SK-N-SH treated with all-trans-retinoic acid at 6 μM for 48 hours (cell line): ENCODE data around the gene TREML4.

Experiments used
- ATAC-seq: fragments of 200-7000 bp; cut with Tn5 transposase; 3 replicates; pipeline ENCODE4 v1.9.1; 2020; ENCODE audit warnings: mild to moderate bottlenecking, moderate library complexity
- ARNTL ChIP-seq: fragments of 450-650 bp; formaldehyde crosslinking; IDR thresholded peaks from 2 replicates; pipeline ENCODE4 v1.5.0; 2020; ENCODE audit warnings: low read depth, mild to moderate bottlenecking, moderate library complexity, borderline replicate concordance
- BACH2 ChIP-seq: fragments of 250-450 bp; sonication (Bioruptor Pico); IDR thresholded peaks from 2 replicates; pipeline ENCODE4 v1.9.0; 2021; ENCODE audit warnings: mild to moderate bottlenecking, borderline replicate concordance
- CSDC2 ChIP-seq: fragments of 250-450 bp; sonication (Bioruptor Pico); IDR thresholded peaks from 2 replicates; pipeline ENCODE4 v1.5.0; 2020; ENCODE audit warnings: mild to moderate bottlenecking, moderate library complexity
- CSRNP3 ChIP-seq: fragments of 250-450 bp; sonication (Bioruptor Pico); IDR thresholded peaks from 2 replicates; pipeline ENCODE4 v1.5.1; 2021; ENCODE audit warnings: mild to moderate bottlenecking, moderate library complexity
- ESRRG ChIP-seq: fragments of 250-450 bp; sonication (Bioruptor Pico); IDR thresholded peaks from 2 replicates; pipeline ENCODE4 v1.6.1; 2021; ENCODE audit warnings: mild to moderate bottlenecking
- GLIS3 ChIP-seq: fragments of 250-450 bp; sonication (Bioruptor Pico); IDR thresholded peaks from 2 replicates; pipeline ENCODE4 v1.5.0; 2020; ENCODE audit warnings: mild to moderate bottlenecking, moderate library complexity
- ISL1 ChIP-seq: fragments of 250-450 bp; sonication (Bioruptor Pico); IDR thresholded peaks from 2 replicates; pipeline ENCODE4 v2.1.2; 2022; ENCODE audit warnings: mild to moderate bottlenecking, moderate library complexity
- OSR1 ChIP-seq: fragments of 250-450 bp; sonication (Bioruptor Pico); IDR thresholded peaks from 2 replicates; pipeline ENCODE4 v1.8.0; 2022; ENCODE audit warnings: moderate library complexity, mild to moderate bottlenecking, inconsistent platforms
- PPARA ChIP-seq: fragments of 250-450 bp; sonication (Bioruptor Pico); IDR thresholded peaks from 2 replicates; pipeline ENCODE4 v1.5.0; 2020; ENCODE audit warnings: mild to moderate bottlenecking, borderline replicate concordance
- RARB ChIP-seq: fragments of 250-450 bp; sonication (Bioruptor Pico); IDR thresholded peaks from 2 replicates; pipeline ENCODE4 v1.8.0; 2021; ENCODE audit warnings: mild to moderate bottlenecking, moderate library complexity
- SNAI2 ChIP-seq: fragments of 250-450 bp; sonication (Bioruptor Pico); IDR thresholded peaks from 2 replicates; pipeline ENCODE4 v1.5.0; 2020; ENCODE audit warnings: mild to moderate bottlenecking, moderate library complexity
- TCF4 ChIP-seq: fragments of 250-450 bp; sonication (Bioruptor Pico); IDR thresholded peaks from 2 replicates; pipeline ENCODE4 v1.8.0; 2021; ENCODE audit warnings: mild to moderate bottlenecking, moderate library complexity, borderline replicate concordance
- TOX ChIP-seq: fragments of 250-450 bp; sonication (Bioruptor Pico); IDR thresholded peaks from 2 replicates; pipeline ENCODE4 v1.8.0; 2021; ENCODE audit warnings: mild to moderate bottlenecking, moderate library complexity, borderline replicate concordance
- TSHZ2 ChIP-seq: fragments of 250-450 bp; sonication (Bioruptor Pico); IDR thresholded peaks from 2 replicates; pipeline ENCODE4 v1.5.0; 2020; ENCODE audit warnings: mild to moderate bottlenecking, moderate library complexity
- ZC3H10 ChIP-seq: fragments of 250-450 bp; sonication (Bioruptor Pico); IDR thresholded peaks from 2 replicates; pipeline ENCODE4 v1.5.1; 2021; ENCODE audit warnings: mild to moderate bottlenecking, moderate library complexity
- ZFP3 ChIP-seq: fragments of 250-450 bp; sonication (Bioruptor Pico); IDR thresholded peaks from 2 replicates; pipeline ENCODE4 v1.5.0; 2020; ENCODE audit warnings: mild to moderate bottlenecking, moderate library complexity
- ZFP30 ChIP-seq: fragments of 450-650 bp; formaldehyde crosslinking; IDR thresholded peaks from 2 replicates; pipeline ENCODE4 v1.5.0; 2022; ENCODE audit warnings: mild to moderate bottlenecking, moderate library complexity
- ZNF565 ChIP-seq: fragments of 450-650 bp; formaldehyde crosslinking; conservative IDR thresholded peaks from 2 replicates; pipeline ENCODE4 v1.5.0; 2020; ENCODE audit warnings: low read depth, mild to moderate bottlenecking, moderate library complexity
- ZNF70 ChIP-seq: fragments of 450-650 bp; formaldehyde crosslinking; IDR thresholded peaks from 2 replicates; pipeline ENCODE4 v1.5.0; 2020; ENCODE audit warnings: mild to moderate bottlenecking, moderate library complexity
- ZNF8 ChIP-seq: fragments of 450-650 bp; formaldehyde crosslinking; IDR thresholded peaks from 2 replicates; pipeline ENCODE4 v1.5.0; 2020; ENCODE audit warnings: mild to moderate bottlenecking, moderate library complexity
- TF ChIP-seq, protein P1 (sequence below): fragments of 250-450 bp; sonication (Bioruptor Pico); IDR thresholded peaks from 2 replicates; pipeline ENCODE4 v1.8.0; 2021; ENCODE audit warnings: low read depth, mild to moderate bottlenecking, moderate library complexity, borderline replicate concordance
- TF ChIP-seq, protein P2 (sequence below): fragments of 250-450 bp; sonication (Bioruptor Pico); IDR thresholded peaks from 2 replicates; pipeline ENCODE4 v1.5.1; 2020; ENCODE audit warnings: low read depth, mild to moderate bottlenecking, moderate library complexity

TREML4 gene

GRCh38 chr6:41193171-41193734, 34.9 kb upstream of the TREML4 start:
- ATAC-seq, result no peak
- TF ChIP-seq ZNF8 (CRISPR knock-in tag) (no peak), ZC3H10 (CRISPR knock-in tag) (no peak), ZNF70 (CRISPR knock-in tag) (no peak), CSDC2 (no peak), ISL1 (CRISPR knock-in tag) (no peak), OSR1 (no peak), ZNF565 (CRISPR knock-in tag) (no peak), SNAI2 (CRISPR knock-in tag) (no peak), ZFP3 (CRISPR knock-in tag) (no peak), TSHZ2 (no peak), ZFP30 (CRISPR knock-in tag) (no peak), CSRNP3 (CRISPR knock-in tag) (no peak), GLIS3 (CRISPR knock-in tag) (no peak), BACH2 (no peak)
- TF ChIP-seq, all 23 proteins: peak for 0

GRCh38 chr6:41193884-41194283, 34.3 kb upstream of the TREML4 start:
- no peak for ATAC-seq
- TF ChIP-seq PPARA, result no peak
- no peak for TF ChIP-seq ISL1 (CRISPR knock-in tag)
- no peak for TF ChIP-seq TOX (CRISPR knock-in tag)
- TF ChIP-seq, protein P1, sequence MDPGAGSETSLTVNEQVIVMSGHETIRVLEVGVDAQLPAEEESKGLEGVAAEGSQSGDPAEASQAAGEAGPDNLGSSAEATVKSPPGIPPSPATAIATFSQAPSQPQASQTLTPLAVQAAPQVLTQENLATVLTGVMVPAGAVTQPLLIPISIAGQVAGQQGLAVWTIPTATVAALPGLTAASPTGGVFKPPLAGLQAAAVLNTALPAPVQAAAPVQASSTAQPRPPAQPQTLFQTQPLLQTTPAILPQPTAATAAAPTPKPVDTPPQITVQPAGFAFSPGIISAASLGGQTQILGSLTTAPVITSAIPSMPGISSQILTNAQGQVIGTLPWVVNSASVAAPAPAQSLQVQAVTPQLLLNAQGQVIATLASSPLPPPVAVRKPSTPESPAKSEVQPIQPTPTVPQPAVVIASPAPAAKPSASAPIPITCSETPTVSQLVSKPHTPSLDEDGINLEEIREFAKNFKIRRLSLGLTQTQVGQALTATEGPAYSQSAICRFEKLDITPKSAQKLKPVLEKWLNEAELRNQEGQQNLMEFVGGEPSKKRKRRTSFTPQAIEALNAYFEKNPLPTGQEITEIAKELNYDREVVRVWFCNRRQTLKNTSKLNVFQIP, result no peak
- no peak for TF ChIP-seq GLIS3 (CRISPR knock-in tag)
- no peak for TF ChIP-seq ZFP3 (CRISPR knock-in tag)
- TF ChIP-seq ESRRG (CRISPR knock-in tag), result no peak
- TF ChIP-seq SNAI2 (CRISPR knock-in tag), result no peak
- no peak for TF ChIP-seq BACH2
- TF ChIP-seq RARB (CRISPR knock-in tag), result no peak
- TF ChIP-seq ZNF70 (CRISPR knock-in tag), result no peak
- no peak for TF ChIP-seq ARNTL (CRISPR knock-in tag)
- no peak for TF ChIP-seq CSRNP3 (CRISPR knock-in tag)
- TF ChIP-seq TCF4 (CRISPR knock-in tag), result no peak
- no peak for TF ChIP-seq ZFP30 (CRISPR knock-in tag)
- no peak for TF ChIP-seq ZC3H10 (CRISPR knock-in tag)
- no peak for TF ChIP-seq TSHZ2
- TF ChIP-seq, protein P2, sequence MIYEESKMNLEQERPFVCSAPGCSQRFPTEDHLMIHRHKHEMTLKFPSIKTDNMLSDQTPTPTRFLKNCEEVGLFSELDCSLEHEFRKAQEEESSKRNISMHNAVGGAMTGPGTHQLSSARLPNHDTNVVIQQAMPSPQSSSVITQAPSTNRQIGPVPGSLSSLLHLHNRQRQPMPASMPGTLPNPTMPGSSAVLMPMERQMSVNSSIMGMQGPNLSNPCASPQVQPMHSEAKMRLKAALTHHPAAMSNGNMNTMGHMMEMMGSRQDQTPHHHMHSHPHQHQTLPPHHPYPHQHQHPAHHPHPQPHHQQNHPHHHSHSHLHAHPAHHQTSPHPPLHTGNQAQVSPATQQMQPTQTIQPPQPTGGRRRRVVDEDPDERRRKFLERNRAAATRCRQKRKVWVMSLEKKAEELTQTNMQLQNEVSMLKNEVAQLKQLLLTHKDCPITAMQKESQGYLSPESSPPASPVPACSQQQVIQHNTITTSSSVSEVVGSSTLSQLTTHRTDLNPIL (CRISPR knock-in tag), result no peak
- no peak for TF ChIP-seq CSDC2
- no peak for TF ChIP-seq ZNF565 (CRISPR knock-in tag)
